Caco-2 (cell line): ENCODE results near the gene ZBTB8A. TPM values are rescaled to one million over a fixed set of nuclear protein-coding genes. Genes with fewer than 3 reads are reported as not detected.
A peak's percentile ranks its signal among the peaks of the same experiment; 100 is the strongest.

Experiments
- Bru-seq: library from RNA; stranded (reverse); fragments of 400-500 nt; gene quantifications from one replicate; lab custom pipeline; 2021; lab: Mats Ljungman, UMichigan
- BruChase-seq, 2 experiments: library from RNA; stranded (reverse); fragments of 400-500 nt; gene quantifications; one replicate each; lab custom pipeline; 2021; lab: Mats Ljungman, UMichigan
- BruUV-seq: library from RNA; stranded (reverse); fragments of 400-500 nt; replicated peaks from 2 replicates; lab custom pipeline; 2021; lab: Mats Ljungman, UMichigan
- CTCF ChIA-PET: fragments of 300-600 bp; sonication (Branson Sonifier 250); formaldehyde crosslinking; loops from one replicate; lab custom pipeline; 2022; ENCODE audit warnings: antibody characterized with exemption; lab: Charles Lee
- POLR2A ChIA-PET: fragments of 300-600 bp; sonication (Branson Sonifier 250); formaldehyde crosslinking; loops from one replicate; lab custom pipeline; 2022; ENCODE audit warnings: antibody characterized with exemption; lab: Charles Lee
- DNase-seq, 2 experiments: peaks; one replicate each; pipeline versions ENCODE4 v3.0.0 to v3.0.0-alpha.2; 2020 to 2022
- H3K27me3 ChIP-seq: replicated peaks from 2 replicates; pipeline ENCODE4 v1.6.0; 2011; ENCODE audit warnings: low read length; ENCODE audit not compliant: control insufficient read depth, insufficient read depth
- H3K36me3 ChIP-seq: 2 replicates; pipeline ENCODE4 v1.5.1; 2011; ENCODE audit warnings: low read length; ENCODE audit not compliant: control insufficient read depth, insufficient read depth
- H3K4me1 ChIP-seq: fragments of 250-450 bp; sonication (Bioruptor Pico); 2 replicates; pipeline ENCODE4 v1.5.1; 2020; ENCODE audit warnings: mild to moderate bottlenecking
- H3K4me3 ChIP-seq: 2 replicates; pipeline ENCODE4 v1.5.1; 2011; ENCODE audit warnings: low read depth, mild to moderate bottlenecking, control low read depth, low read length
- H3K9me3 ChIP-seq: fragments of 250-450 bp; sonication (Bioruptor Pico); 2 replicates; pipeline ENCODE4 v1.5.1; 2020; ENCODE audit warnings: mild to moderate bottlenecking, moderate library complexity
- H3K27ac Mint-ChIP-seq: one replicate; pipeline ENCODE4 v1.8.0; 2022; ENCODE audit warnings: mixed read lengths; ENCODE audit not compliant: unreplicated experiment
- H3K27me3 Mint-ChIP-seq: one replicate; pipeline ENCODE4 v1.8.0; 2022; ENCODE audit warnings: mixed read lengths; ENCODE audit not compliant: insufficient read depth, unreplicated experiment
- H3K36me3 Mint-ChIP-seq: one replicate; pipeline ENCODE4 v1.8.0; 2022; ENCODE audit warnings: mild to moderate bottlenecking, mixed read lengths; ENCODE audit not compliant: insufficient read depth, unreplicated experiment
- H3K4me1 Mint-ChIP-seq: one replicate; pipeline ENCODE4 v1.8.0; 2022; ENCODE audit warnings: low read depth, mixed read lengths; ENCODE audit not compliant: unreplicated experiment
- H3K4me3 Mint-ChIP-seq: one replicate; pipeline ENCODE4 v1.8.0; 2022; ENCODE audit warnings: mild to moderate bottlenecking, moderate library complexity, mixed read lengths; ENCODE audit not compliant: unreplicated experiment
- H3K9me3 Mint-ChIP-seq: one replicate; pipeline ENCODE4 v1.8.0; 2022; ENCODE audit warnings: mixed read lengths; ENCODE audit not compliant: unreplicated experiment
- intact Hi-C: fragments of 100-400 bp; cut with micrococcal nuclease; formaldehyde crosslinking; loops from one replicate; pipeline ENCODE4 v1.10.0; 2022; ENCODE audit not compliant: unreplicated experiment
- long read RNA-seq: library from polyadenylated mRNA; stranded (forward); transcript quantifications from one replicate; pipeline ENCODE4 v2.0.0, GENCODE V29; 2022
- total RNA-seq: library from RNA; stranded (reverse); gene quantifications from 2 replicates; pipeline ENCODE4 v1.2.3, GENCODE V29; 2022
- TF ChIP-seq, protein P1 (sequence below), 2 experiments: fragments of 200-600 bp in 1 of 2; IDR thresholded peaks; 1 replicate in 1 of 2; 2 replicates in 1 of 2; pipeline versions ENCODE4 v1.5.1 to v1.8.0; 2011 to 2022; ENCODE audit warnings: antibody characterized with exemption in 1 of 2, control low read depth in 1 of 2, inconsistent platforms in 1 of 2, low read depth in 1 of 2, low read length in 1 of 2, mild to moderate bottlenecking in 1 of 2, moderate library complexity in 1 of 2; ENCODE audit not compliant: insufficient read depth in 1 of 2, severe bottlenecking in 1 of 2, unreplicated experiment in 1 of 2

ZBTB8A gene
- total RNA-seq, result 3.2 and 3.7 TPM in 2 replicates
- Bru-seq, nascent RNA, result percentile 52 among the genes with signal in this experiment
- percentile 80 among the genes with signal in this experiment for BruChase-seq, experiment 1, labeled RNA remaining after a 2-hour chase
- percentile 68 among the genes with signal in this experiment for BruChase-seq, experiment 2, labeled RNA remaining after a 6-hour chase
- long read RNA-seq, partial matches to known transcripts, result 0 of 2 reads
- long read RNA-seq, other reads (novel, unspliced or antisense), result 1 of 2 reads

DNA sequence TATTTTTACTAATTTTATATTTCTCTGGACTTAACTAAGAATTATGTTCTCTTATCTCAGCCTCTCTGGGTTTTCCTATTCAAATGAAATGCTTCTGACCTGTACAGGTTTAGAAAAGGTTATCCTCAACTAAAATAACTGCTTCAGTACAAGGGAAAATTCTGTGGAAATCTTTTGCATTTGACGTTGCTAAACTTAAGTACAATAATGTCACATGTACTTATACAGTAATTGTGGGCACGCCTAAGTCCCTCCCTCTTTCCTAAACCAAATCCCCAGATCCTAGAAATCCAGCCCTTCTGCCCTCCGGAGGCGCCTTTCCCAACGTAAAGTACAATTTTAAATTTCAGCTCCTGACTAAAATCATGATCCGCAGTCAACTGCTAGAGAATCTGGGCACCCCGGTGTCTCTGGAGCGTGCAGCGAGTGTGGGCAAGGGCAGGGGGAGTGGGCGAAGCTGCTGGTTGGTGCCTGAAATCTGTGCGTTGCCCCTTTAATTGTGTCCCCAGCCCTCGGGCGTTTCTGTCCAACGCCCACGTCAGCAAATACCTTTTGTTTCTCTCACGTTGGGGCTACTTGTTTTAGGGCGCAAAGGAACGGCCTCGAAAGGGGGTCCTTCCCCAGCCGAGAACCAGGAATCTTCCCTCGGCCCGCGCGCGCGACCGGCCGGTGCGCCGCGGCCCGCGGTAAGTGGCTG, at the start of gene ZBTB8A:
Gene ZBTB8A (plus strand): TSS at position 541 of the 697 bp plus-strand sequence. CDS start 53,505 bp downstream, outside the sequence.
- Histone ChIP-seq H3K27me3 (no peaks in the 10 kb centered on the region), H3K36me3 (no peaks in the 10 kb centered on the region), H3K4me3 (peak within 1 kb of the TSS; percentile 58), H3K4me1 (peaks cover 6% of the 10 kb centered on the region; the same call in 1 of the 2 replicates), H3K9me3 (no peaks in the 10 kb centered on the region)
- intact Hi-C loops, result no loop called here
- H3K27ac Mint-ChIP-seq, result peak within 1 kb of the TSS; percentile 77
- TF ChIP-seq, protein P1, sequence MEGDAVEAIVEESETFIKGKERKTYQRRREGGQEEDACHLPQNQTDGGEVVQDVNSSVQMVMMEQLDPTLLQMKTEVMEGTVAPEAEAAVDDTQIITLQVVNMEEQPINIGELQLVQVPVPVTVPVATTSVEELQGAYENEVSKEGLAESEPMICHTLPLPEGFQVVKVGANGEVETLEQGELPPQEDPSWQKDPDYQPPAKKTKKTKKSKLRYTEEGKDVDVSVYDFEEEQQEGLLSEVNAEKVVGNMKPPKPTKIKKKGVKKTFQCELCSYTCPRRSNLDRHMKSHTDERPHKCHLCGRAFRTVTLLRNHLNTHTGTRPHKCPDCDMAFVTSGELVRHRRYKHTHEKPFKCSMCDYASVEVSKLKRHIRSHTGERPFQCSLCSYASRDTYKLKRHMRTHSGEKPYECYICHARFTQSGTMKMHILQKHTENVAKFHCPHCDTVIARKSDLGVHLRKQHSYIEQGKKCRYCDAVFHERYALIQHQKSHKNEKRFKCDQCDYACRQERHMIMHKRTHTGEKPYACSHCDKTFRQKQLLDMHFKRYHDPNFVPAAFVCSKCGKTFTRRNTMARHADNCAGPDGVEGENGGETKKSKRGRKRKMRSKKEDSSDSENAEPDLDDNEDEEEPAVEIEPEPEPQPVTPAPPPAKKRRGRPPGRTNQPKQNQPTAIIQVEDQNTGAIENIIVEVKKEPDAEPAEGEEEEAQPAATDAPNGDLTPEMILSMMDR (IDR thresholded peaks at IDR 0.05; ENCODE audit: insufficient read depth in 1 of 2, low read depth in 1 of 2, low read length in 1 of 2, severe bottlenecking in 1 of 2, unreplicated experiment in 1 of 2), result no peak
- TSS peak; percentile 74 for BruUV-seq
- DNase-seq, result peak; percentile 40 to 51
- H3K9me3 Mint-ChIP-seq, result no peaks in the 10 kb centered on the region
- H3K4me3 Mint-ChIP-seq, result peak within 1 kb of the TSS; percentile 84
- CTCF ChIA-PET, result interaction anchor here (1.4 kb wide), 1 partner anchor 19 kb away, joined by 4 read pairs; no protein-coding TSS in a partner anchor
- no peaks in the 10 kb centered on the region for H3K27me3 Mint-ChIP-seq
- peaks cover 6% of the 10 kb centered on the region for H3K4me1 Mint-ChIP-seq
- no peaks in the 10 kb centered on the region for H3K36me3 Mint-ChIP-seq
- POLR2A ChIA-PET, result no interaction called here

DNA sequence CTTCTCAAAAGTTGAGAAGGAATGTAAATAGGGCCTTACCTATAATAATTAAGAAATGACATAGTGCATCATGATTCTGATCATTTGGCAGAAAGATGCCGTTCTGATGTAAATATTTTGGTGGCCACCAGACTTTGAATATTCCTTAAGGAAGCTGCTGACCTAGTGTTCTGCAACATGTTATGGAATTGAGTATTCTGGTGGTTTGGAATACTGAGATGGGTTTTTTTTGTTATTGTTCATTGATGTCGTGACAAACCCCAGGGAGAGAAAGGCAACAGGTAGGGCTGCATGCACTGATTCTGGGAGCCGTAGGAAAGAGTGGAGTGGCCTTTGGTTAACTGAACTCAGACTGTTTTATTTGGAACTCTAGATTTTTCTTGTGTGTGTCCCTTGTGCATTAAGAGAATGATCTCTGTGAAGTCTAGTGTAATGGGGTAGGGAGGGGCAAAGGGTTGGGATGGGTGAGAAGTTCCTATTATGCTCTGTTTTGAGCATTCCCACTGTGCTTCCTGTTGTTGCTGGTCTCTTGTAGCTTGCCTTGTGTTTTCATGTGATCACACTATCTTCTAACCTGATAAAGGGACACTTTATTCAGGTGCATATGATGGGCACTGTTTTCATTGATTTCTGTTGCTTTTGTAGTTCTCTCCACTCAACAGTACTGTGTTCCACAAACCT, 49.3 kb upstream of the ZBTB8A start:
- TF ChIP-seq, protein P1 (IDR thresholded peaks at IDR 0.05; ENCODE audit: insufficient read depth in 1 of 2, low read depth in 1 of 2, low read length in 1 of 2, severe bottlenecking in 1 of 2, unreplicated experiment in 1 of 2), result no peak
- no peaks in the 10 kb centered on the region for H3K27me3 ChIP-seq
- no TSS peak for BruUV-seq
- intact Hi-C loops, result no loop called here
- Mint-ChIP-seq H3K27me3 (no peaks in the 10 kb centered on the region), H3K27ac (no peak overlapping the region), H3K4me1 (peaks cover 13% of the 10 kb centered on the region), H3K4me3 (no peak overlapping the region), H3K9me3 (no peaks in the 10 kb centered on the region), H3K36me3 (peaks cover 5% of the 10 kb centered on the region)
- CTCF ChIA-PET, result no interaction called here
- POLR2A ChIA-PET, result no interaction called here
- H3K4me1 ChIP-seq, result 0 out of 2 replicates have a peak, but pooled peaks cover 2% of the 10 kb centered on the region
- DNase-seq, result no peak
- H3K36me3 ChIP-seq, result no peaks in the 10 kb centered on the region
- H3K4me3 ChIP-seq, result no peak overlapping the region
- no peaks in the 10 kb centered on the region for H3K9me3 ChIP-seq

DNA sequence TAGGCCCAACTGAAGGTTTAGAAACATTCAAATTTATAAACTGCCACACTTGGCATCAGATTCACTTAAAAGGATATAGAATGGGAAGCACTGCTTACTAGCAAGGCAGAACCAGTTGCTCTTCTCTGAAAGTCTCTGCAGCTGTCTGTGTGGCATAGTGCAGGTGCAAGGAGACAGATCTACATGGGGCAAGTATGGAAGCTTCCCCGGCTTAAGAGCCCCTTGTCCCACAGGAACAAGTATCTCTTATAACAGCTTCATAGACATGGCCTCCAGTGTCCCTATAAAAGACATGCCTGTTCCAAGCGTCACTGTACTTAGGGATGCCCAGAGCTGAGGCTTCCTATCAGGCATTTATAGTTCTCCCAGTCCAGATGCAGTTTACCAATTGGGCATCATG, 47.8 kb upstream of the ZBTB8A start:
- H3K4me3 Mint-ChIP-seq, result no peak overlapping the region
- no peak overlapping the region for H3K4me3 ChIP-seq
- H3K27me3 Mint-ChIP-seq, result no peaks in the 10 kb centered on the region
- intact Hi-C loops, result no loop called here
- peaks cover 7% of the 10 kb centered on the region for H3K4me1 Mint-ChIP-seq
- H3K36me3 ChIP-seq, result no peaks in the 10 kb centered on the region
- H3K27me3 ChIP-seq, result no peaks in the 10 kb centered on the region
- H3K9me3 ChIP-seq, result no peaks in the 10 kb centered on the region
- TF ChIP-seq, protein P1 (IDR thresholded peaks at IDR 0.05; ENCODE audit: insufficient read depth in 1 of 2, low read depth in 1 of 2, low read length in 1 of 2, severe bottlenecking in 1 of 2, unreplicated experiment in 1 of 2), result no peak
- 0 out of 2 replicates have a peak, but pooled peaks cover 6% of the 10 kb centered on the region for H3K4me1 ChIP-seq
- H3K27ac Mint-ChIP-seq, result no peak overlapping the region
- no peaks in the 10 kb centered on the region for H3K36me3 Mint-ChIP-seq
- no peak for DNase-seq
- H3K9me3 Mint-ChIP-seq, result no peaks in the 10 kb centered on the region
- no TSS peak for BruUV-seq
- ChIA-PET POLR2A (no interaction called here), CTCF (no interaction called here)
